ENCODE data around the gene NAA40. TPM values are rescaled to one million over a fixed set of nuclear protein-coding genes. Genes with fewer than 3 reads are reported as not detected.

The NAA40 gene
- total and polyA plus RNA-seq, 2 donors (not counting 1 experiment from before 2014, with no cell fraction given) = 9.2 to 19.7 TPM

- H4K20me1 ChIP-seq (ENCODE audit: control insufficient read depth, extremely low read depth, insufficient read depth, low read length) = no peaks in the 10 kb centered on the region
- H3K27me3 ChIP-seq (ENCODE audit: control insufficient read depth, insufficient read depth, low read length) = no peaks in the 10 kb centered on the region
- H2AFZ ChIP-seq (ENCODE audit: low read length) = peak overlapping the region; percentile 49
- peak in 1 of 2 donors; percentile 41 for DNase-seq (ENCODE audit: low read depth in 2 of 2)
- peak overlapping the region; percentile 85 for H3K4me2 ChIP-seq (ENCODE audit: extremely low read depth, insufficient read depth, low read length)
- peak overlapping the region; percentile 32 for H3K9ac ChIP-seq (ENCODE audit: insufficient read depth, low read length)
- H3K36me3 ChIP-seq (ENCODE audit: control insufficient read depth, insufficient read depth, low read length) = peaks cover 2% of the 10 kb centered on the region
- peak; percentile 44 to 59 for TF ChIP-seq CTCF (conservative IDR thresholded peaks at IDR 0.05 in 1 of 2, IDR thresholded peaks at IDR 0.05 in 1 of 2; ENCODE audit: low read depth in 1 of 2, low read length in 2 of 2)
- TF ChIP-seq EZH2 (IDR thresholded peaks at IDR 0.05; ENCODE audit: low read length, missing control alignments) = no peak
- peaks cover 19% of the 10 kb centered on the region for H3K4me1 ChIP-seq (ENCODE audit: control insufficient read depth, extremely low read depth, insufficient read depth, low read length)
- H3K4me3 ChIP-seq (replicated peaks in 1 of 4; ENCODE audit: control extremely low read depth in 1 of 4, insufficient read depth in 1 of 4, low read depth in 3 of 4, low read length in 4 of 4) = peak overlapping the region; percentile 49 to 65 (median 62)
- H3K27ac ChIP-seq (ENCODE audit: insufficient read depth, low read length) = peak overlapping the region; percentile 27
- H3K9me3 ChIP-seq (ENCODE audit: control insufficient read depth, insufficient read depth, low read depth, low read length) = no peaks in the 10 kb centered on the region
- H3K79me2 ChIP-seq (ENCODE audit: control insufficient read depth, insufficient read depth, low read length) = no peaks in the 10 kb centered on the region
These were observed 22.6 kb upstream of the NAA40 start for GRCh38 chr11:63915961-63916836.

GRCh38 chr11:63916837-63917691, 21.7 kb upstream of the NAA40 start, which contains the start of gene RCOR2:
RCOR2 (minus strand) TSS chr11:63917164; CDS start chr11:63916456, 708 bp downstream.
- Histone ChIP-seq H2AFZ (ENCODE audit: low read length) (peak within 1 kb of the TSS; percentile 49), H3K27me3 (ENCODE audit: control insufficient read depth, insufficient read depth, low read length) (peaks cover 3% of the 10 kb centered on the region), H3K4me2 (ENCODE audit: extremely low read depth, insufficient read depth, low read length) (peak within 1 kb of the TSS; percentile 85), H3K4me1 (ENCODE audit: control insufficient read depth, extremely low read depth, insufficient read depth, low read length) (peaks cover 19% of the 10 kb centered on the region), H3K79me2 (ENCODE audit: control insufficient read depth, insufficient read depth, low read length) (no peaks in the 10 kb centered on the region), H3K9ac (ENCODE audit: insufficient read depth, low read length) (peak within 1 kb of the TSS; percentile 32), H3K9me3 (ENCODE audit: control insufficient read depth, insufficient read depth, low read depth, low read length) (no peaks in the 10 kb centered on the region), H3K36me3 (ENCODE audit: control insufficient read depth, insufficient read depth, low read length) (peaks cover 2% of the 10 kb centered on the region), H3K27ac (ENCODE audit: insufficient read depth, low read length) (peak within 1 kb of the TSS; percentile 27), H4K20me1 (ENCODE audit: control insufficient read depth, extremely low read depth, insufficient read depth, low read length) (no peaks in the 10 kb centered on the region), H3K4me3 (replicated peaks in 1 of 4; ENCODE audit: control extremely low read depth in 1 of 4, insufficient read depth in 1 of 4, low read depth in 3 of 4, low read length in 4 of 4) (peak within 1 kb of the TSS; percentile 49 to 65 (median 62))
- peak; percentile 80 to 90 for DNase-seq (ENCODE audit: low read depth in 2 of 2)
- TF ChIP-seq CTCF (conservative IDR thresholded peaks at IDR 0.05 in 1 of 2, IDR thresholded peaks at IDR 0.05 in 1 of 2; ENCODE audit: low read depth in 1 of 2, low read length in 2 of 2) = no peak
- no peak for TF ChIP-seq EZH2 (IDR thresholded peaks at IDR 0.05; ENCODE audit: low read length, missing control alignments)
